Vagina (tissue), 2 donors: Measurements from ENCODE around the gene SCD. TPM values are rescaled to one million over a fixed set of nuclear protein-coding genes. Genes with fewer than 3 reads are reported as not detected.
A peak's percentile ranks its signal among the peaks of the same experiment; 100 is the strongest.

Experiments
- DNase-seq, 2 donors: peaks; one replicate each; pipeline ENCODE4 v3.0.0-alpha.2; 2017; ENCODE audit errors: extremely low spot score in 2 of 2
- H3K27ac ChIP-seq: fragments of 200-600 bp; sonication (generic); one replicate; pipeline ENCODE4 v1.5.1; 2019
- H3K27me3 ChIP-seq: fragments of 200-600 bp; sonication (generic); one replicate; pipeline ENCODE4 v1.5.1; 2019
- H3K36me3 ChIP-seq, 2 donors: fragments of 200-600 bp; sonication (generic); one replicate each; pipeline ENCODE4 v1.5.1; 2017 to 2019
- H3K4me1 ChIP-seq: fragments of 200-600 bp; sonication (generic); one replicate; pipeline ENCODE4 v1.5.1; 2019
- H3K4me3 ChIP-seq, 2 donors: fragments of 200-600 bp; sonication (generic); 1 replicate in 1 of 2; 2 replicates in 1 of 2; pipeline ENCODE4 v1.5.1; 2016 to 2019
- H3K9me3 ChIP-seq: fragments of 200-600 bp; sonication (generic); one replicate; pipeline ENCODE4 v1.5.1; 2019
- CTCF ChIP-seq, 3 experiments: fragments of 450-650 bp in 2 of 3; fragments of 200-600 bp in 1 of 3; sonication (generic) in 1 of 3; IDR thresholded peaks; one replicate each; pipeline ENCODE4 v1.5.1; 2017 to 2019; ENCODE audit warnings: antibody characterized with exemption in 3 of 3, mild to moderate bottlenecking in 2 of 3, moderate library complexity in 2 of 3
- POLR2A ChIP-seq, 2 donors: fragments of 450-650 bp; IDR thresholded peaks; one replicate each; pipeline ENCODE4 v1.6.1; 2017; ENCODE audit warnings: antibody characterized with exemption in 2 of 2, mild to moderate bottlenecking in 2 of 2, moderate library complexity in 2 of 2
- POLR2AphosphoS5 ChIP-seq, 2 donors: sonication (generic); formaldehyde crosslinking; IDR thresholded peaks; one replicate each; pipeline ENCODE4 v1.9.0; 2017; ENCODE audit warnings: antibody characterized with exemption in 2 of 2, mild to moderate bottlenecking in 2 of 2, low read depth in 1 of 2; ENCODE audit not compliant: insufficient read depth in 1 of 2
- intact Hi-C: fragments of 100-400 bp; cut with DNase I; formaldehyde crosslinking; loops from one replicate; pipeline ENCODE4 v1.15.1; 2023
- total RNA-seq: library from RNA; depleted of rRNA; stranded (reverse); fragments of >200 nt; gene quantifications from one replicate; pipeline ENCODE4 v1.2.3, GENCODE V29; 2016

The SCD gene
- total RNA-seq, 1 donor from 2014 or later: 42.7 TPM

GRCh38 chr10:100370714-100371481 lies 23.9 kb downstream of the SCD start:
- intact Hi-C loops: no loop called here
- Histone ChIP-seq H3K4me3 (no peak overlapping the region), H3K4me1 (peaks cover 43% of the 10 kb centered on the region), H3K9me3 (no peaks in the 10 kb centered on the region), H3K27me3 (no peaks in the 10 kb centered on the region), H3K27ac (peak overlapping the region; percentile 97), H3K36me3 (no peaks in the 10 kb centered on the region)
- TF ChIP-seq POLR2A (IDR thresholded peaks at IDR 0.05) (no peak), POLR2AphosphoS5 (IDR thresholded peaks at IDR 0.05; ENCODE audit: insufficient read depth in 1 of 2, low read depth in 1 of 2) (peak; percentile 52 to 73), CTCF (IDR thresholded peaks at IDR 0.05) (no peak)
- no peak for DNase-seq

GRCh38 chr10:100371482-100372027 lies 24.5 kb downstream of the SCD start:
- Histone ChIP-seq H3K4me3 (no peak overlapping the region), H3K4me1 (peaks cover 43% of the 10 kb centered on the region)

GRCh38 chr10:100372415-100373297 lies 25.6 kb downstream of the SCD start:
- no peak for DNase-seq
- no peaks in the 10 kb centered on the region for H3K36me3 ChIP-seq
- intact Hi-C loops: no loop called here
- peak overlapping the region; percentile 97 for H3K27ac ChIP-seq
- H3K4me1 ChIP-seq: peaks cover 43% of the 10 kb centered on the region
- H3K9me3 ChIP-seq: no peaks in the 10 kb centered on the region
- peak overlapping the region; percentile 56 to 58 for H3K4me3 ChIP-seq
- TF ChIP-seq CTCF (IDR thresholded peaks at IDR 0.05) (no peak), POLR2AphosphoS5 (IDR thresholded peaks at IDR 0.05; ENCODE audit: insufficient read depth in 1 of 2, low read depth in 1 of 2) (no peak), POLR2A (IDR thresholded peaks at IDR 0.05) (no peak)
- H3K27me3 ChIP-seq: no peaks in the 10 kb centered on the region

More at GRCh38 chr10:100371482-100372027, 24.5 kb downstream of the SCD start:
- Histone ChIP-seq H3K27ac (peak overlapping the region; percentile 97), H3K36me3 (no peaks in the 10 kb centered on the region), H3K27me3 (no peaks in the 10 kb centered on the region), H3K9me3 (no peaks in the 10 kb centered on the region)
- TF ChIP-seq POLR2A (IDR thresholded peaks at IDR 0.05): no peak
- intact Hi-C loops: no loop called here
- no peak for DNase-seq

GRCh38 chr10:100373298-100374199 lies 26.5 kb downstream of the SCD start:
- peak overlapping the region; percentile 97 for H3K27ac ChIP-seq
- H3K27me3 ChIP-seq: no peaks in the 10 kb centered on the region
- peak overlapping the region; percentile 56 to 58 for H3K4me3 ChIP-seq
- H3K9me3 ChIP-seq: no peaks in the 10 kb centered on the region
- no peaks in the 10 kb centered on the region for H3K36me3 ChIP-seq
- DNase-seq: peak in 1 of 2 donors; percentile 99
- TF ChIP-seq POLR2A (IDR thresholded peaks at IDR 0.05) (peak in 1 of 2 donors; percentile 70), POLR2AphosphoS5 (IDR thresholded peaks at IDR 0.05; ENCODE audit: insufficient read depth in 1 of 2, low read depth in 1 of 2) (peak; percentile 80 to 87), CTCF (IDR thresholded peaks at IDR 0.05) (no peak)
- intact Hi-C loops: no loop called here
- peaks cover 43% of the 10 kb centered on the region for H3K4me1 ChIP-seq
